SK-N-DZ (cell line): Measurements from ENCODE around the gene CUX1.

Experiments used
- DNase-seq: peaks from one replicate; pipeline ENCODE4 v3.0.0-alpha.2; 2015; ENCODE audit warnings: low spot score

CUX1 gene

GRCh38 chr7:101954499-101954898 lies 137.1 kb downstream of the CUX1 start:
- no peak for DNase-seq

- DNase-seq, result no peak
Observed at GRCh38 chr7:101956130-101956529, 138.7 kb downstream of the CUX1 start.

- no peak for DNase-seq
Observed at GRCh38 chr7:101957744-101958525, 140.5 kb downstream of the CUX1 start.

- no peak for DNase-seq
Observed at GRCh38 chr7:101959342-101959741, 141.9 kb downstream of the CUX1 start.

GRCh38 chr7:101959829-101960228 lies 142.4 kb downstream of the CUX1 start:
- DNase-seq, result no peak

- no peak for DNase-seq
Observed at GRCh38 chr7:101960323-101960722, 142.9 kb downstream of the CUX1 start.

GRCh38 chr7:101960985-101961708 lies 143.7 kb downstream of the CUX1 start:
- no peak for DNase-seq

- no peak for DNase-seq
Observed at GRCh38 chr7:101961811-101962210, 144.4 kb downstream of the CUX1 start.

- DNase-seq, result no peak
Observed at GRCh38 chr7:101963693-101964092, 146.3 kb downstream of the CUX1 start.

GRCh38 chr7:101964680-101965452 lies 147.4 kb downstream of the CUX1 start:
- peak; percentile 43 for DNase-seq

GRCh38 chr7:101968720-101969466 lies 151.5 kb downstream of the CUX1 start:
- DNase-seq, result no peak

GRCh38 chr7:101969997-101970585 lies 152.7 kb downstream of the CUX1 start:
- no peak for DNase-seq

- DNase-seq, result no peak
Observed at GRCh38 chr7:101970801-101971200, 153.4 kb downstream of the CUX1 start.

GRCh38 chr7:101971457-101971856 lies 154.0 kb downstream of the CUX1 start:
- no peak for DNase-seq

GRCh38 chr7:101972627-101973026 lies 155.2 kb downstream of the CUX1 start:
- no peak for DNase-seq

GRCh38 chr7:101973130-101973529 lies 155.7 kb downstream of the CUX1 start:
- DNase-seq, result no peak

- DNase-seq, result peak; percentile 23
Observed at GRCh38 chr7:101974393-101974792, 157.0 kb downstream of the CUX1 start.

- no peak for DNase-seq
Observed at GRCh38 chr7:101975046-101975445, 157.6 kb downstream of the CUX1 start.

GRCh38 chr7:101976411-101976810 lies 159.0 kb downstream of the CUX1 start:
- no peak for DNase-seq

GRCh38 chr7:101977249-101977648 lies 159.8 kb downstream of the CUX1 start:
- DNase-seq, result no peak

- no peak for DNase-seq
Observed at GRCh38 chr7:101978683-101979082, 161.3 kb downstream of the CUX1 start.
